ENCODE measurements around the gene ZDHHC8. TPM values are rescaled to one million over a fixed set of nuclear protein-coding genes. Genes with fewer than 3 reads are reported as not detected.

ZDHHC8 gene
- total RNA-seq, 2 experiments from 2014 or later, result 57.9 to 66.3 TPM

GRCh38 chr22:20194681-20195593, 63.3 kb downstream of the ZDHHC8 start:
- CTCF ChIA-PET, result interaction anchor here (0.7 to 2.1 kb wide), 2 partner anchors 10 to 38 kb away, joined by 4 to 6 read pairs; no protein-coding TSS in a partner anchor
- DNase-seq (no peak), ATAC-seq (peak; percentile 48)
- Mint-ChIP-seq H3K27me3 (no peaks in the 10 kb centered on the region), H3K36me3 (no peaks in the 10 kb centered on the region), H3K27ac (no peak overlapping the region), H3K9me3 (ENCODE audit: low read depth) (no peaks in the 10 kb centered on the region), H3K4me3 (no peak overlapping the region), H3K4me1 (no peaks in the 10 kb centered on the region)

DNA sequence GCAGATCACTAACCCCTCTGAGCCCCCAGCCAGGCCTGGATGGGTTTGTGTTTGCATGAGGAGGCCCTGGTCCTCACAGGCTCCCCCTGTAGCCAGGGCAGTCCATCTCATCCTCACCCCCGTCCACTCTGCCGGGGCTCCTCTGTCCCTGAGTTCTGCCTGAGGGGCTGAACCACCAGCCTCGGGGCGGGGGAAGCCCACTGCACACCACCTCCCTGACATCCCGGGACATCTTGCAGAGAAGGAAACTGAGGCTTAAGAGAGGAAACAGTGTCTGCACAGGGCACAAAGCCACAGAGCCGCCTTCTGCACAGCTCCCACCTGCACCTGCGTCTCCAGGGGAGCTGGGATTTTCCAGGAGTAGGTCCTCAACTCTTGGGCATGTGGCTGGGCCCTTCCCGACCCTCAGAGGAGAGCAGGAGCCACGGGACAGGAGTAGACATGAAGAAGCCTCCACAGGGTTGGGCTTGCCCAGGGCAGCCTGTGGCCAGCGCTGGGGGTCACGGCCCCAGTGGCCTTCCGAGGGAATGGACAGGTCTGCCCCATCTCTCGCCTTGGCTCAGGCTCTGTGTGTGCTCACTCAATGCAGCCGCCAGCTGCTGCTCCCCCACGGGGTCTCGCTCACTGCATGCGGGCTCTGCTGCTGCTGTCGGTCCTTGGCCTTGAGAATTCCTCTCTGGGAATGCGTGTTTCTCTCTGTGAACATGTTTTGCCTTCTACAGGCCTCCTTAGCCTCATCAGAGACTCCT, 64.7 kb downstream of the ZDHHC8 start:
- CTCF ChIA-PET, result interaction anchor here (0.7 to 2.1 kb wide), 2 partner anchors 9 to 40 kb away, joined by 4 to 6 read pairs; no protein-coding TSS in a partner anchor
- no peak for ATAC-seq

More for the DNA sequence above, 64.7 kb downstream of the ZDHHC8 start:
- H3K4me3 Mint-ChIP-seq, result no peak overlapping the region
- H3K9me3 Mint-ChIP-seq (ENCODE audit: low read depth), result no peaks in the 10 kb centered on the region
- H3K27me3 Mint-ChIP-seq, result no peaks in the 10 kb centered on the region
- no peaks in the 10 kb centered on the region for H3K4me1 Mint-ChIP-seq
- DNase-seq, result no peak
- H3K27ac Mint-ChIP-seq, result no peak overlapping the region
- no peaks in the 10 kb centered on the region for H3K36me3 Mint-ChIP-seq

Small RNA genes within 50 kb of the gene (microRNA-seq; reads per million reads assigned to microRNA genes)
- 1.7 reads per million for gene MIR6816

Other genes with a start within 250 kb of the ZDHHC8 start
- 10 to 100 TPM; 92.6 to 95.3 TPM for gene COMT, start 190.0 kb upstream of the ZDHHC8 start, total RNA-seq
- gene TXNRD2, start 190.0 kb upstream of the ZDHHC8 start, total RNA-seq, result 10 to 100 TPM; 20.5 to 23.1 TPM
- under 1 TPM; 0.50 to 0.70 TPM for gene ARVCF, start 115.0 kb upstream of the ZDHHC8 start, total RNA-seq
- gene TANGO2, start 110.7 kb upstream of the ZDHHC8 start, total RNA-seq, result 10 to 100 TPM; 36.7 to 44.5 TPM
- gene DGCR8, start 51.6 kb upstream of the ZDHHC8 start, total RNA-seq, result 10 to 100 TPM; 70.4 to 71.9 TPM
- gene RANBP1, start 15.7 kb upstream of the ZDHHC8 start, total RNA-seq, result 100 to 1,000 TPM; 318 to 345 TPM
- gene TRMT2A, start 14.6 kb upstream of the ZDHHC8 start, total RNA-seq, result 100 to 1,000 TPM in 1 of 2 experiments, 10 to 100 TPM in 1; 98.1 to 140 TPM
- not detected for gene CCDC188, start 19.3 kb downstream of the ZDHHC8 start, total RNA-seq
- gene RTN4R, start 136.5 kb downstream of the ZDHHC8 start, total RNA-seq, result 1 to 10 TPM; 1.4 to 2.5 TPM
- gene DGCR6L, start 188.3 kb downstream of the ZDHHC8 start, total RNA-seq, result 10 to 100 TPM; 45.0 to 46.6 TPM